PFSK-1 (cell line): ENCODE data around the gene HEXA.

Source experiments
- POLR2AphosphoS5 ChIP-seq: IDR thresholded peaks from 2 replicates; pipeline ENCODE4 v1.6.1; 2012; ENCODE audit warnings: low read depth, mild to moderate bottlenecking, control low read depth, low read length, moderate library complexity
- SIN3A ChIP-seq: IDR thresholded peaks from 2 replicates; pipeline ENCODE4 v1.6.1; 2012; ENCODE audit warnings: mild to moderate bottlenecking, low read length, moderate library complexity, borderline replicate concordance; ENCODE audit not compliant: insufficient read depth
- TAF1 ChIP-seq: IDR thresholded peaks from 2 replicates; pipeline ENCODE4 v1.6.1; 2012; ENCODE audit warnings: low read length, control low read depth, borderline replicate concordance; ENCODE audit not compliant: insufficient read depth

DNA sequence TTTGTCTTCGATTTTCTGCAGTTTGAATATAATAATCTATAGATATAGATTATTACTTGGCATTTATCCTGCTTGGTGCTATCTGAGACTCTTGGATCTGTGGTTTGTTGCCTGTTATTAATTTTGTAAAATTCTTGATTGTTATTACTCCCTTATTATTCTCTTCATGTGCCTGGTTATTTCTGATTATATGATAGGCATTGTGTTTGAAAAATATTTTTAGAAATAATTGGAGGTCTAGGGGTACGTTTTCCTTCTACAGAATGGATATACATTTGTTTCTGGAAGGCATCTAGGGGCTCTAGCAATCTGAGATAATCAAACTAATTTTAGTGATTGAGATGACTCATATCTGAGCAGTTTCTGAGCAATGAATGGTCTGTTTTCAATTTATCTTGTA lies 41.0 kb downstream of the HEXA start:
- TF ChIP-seq POLR2AphosphoS5: no peak
- TF ChIP-seq SIN3A: no peak
- TF ChIP-seq TAF1: no peak
